NOMO-1 treated with DMSO at 0.1 percent for 48 hours (cell line): ENCODE measurements around the gene RASGRP4.
A peak's percentile ranks its signal among the peaks of the same experiment; 100 is the strongest.

Source experiments
- DNase-seq: peaks from one replicate; lab custom pipeline; 2025; ENCODE audit not compliant: unreplicated experiment; lab: John Stamatoyannopoulos, UW

Gene RASGRP4

DNA sequence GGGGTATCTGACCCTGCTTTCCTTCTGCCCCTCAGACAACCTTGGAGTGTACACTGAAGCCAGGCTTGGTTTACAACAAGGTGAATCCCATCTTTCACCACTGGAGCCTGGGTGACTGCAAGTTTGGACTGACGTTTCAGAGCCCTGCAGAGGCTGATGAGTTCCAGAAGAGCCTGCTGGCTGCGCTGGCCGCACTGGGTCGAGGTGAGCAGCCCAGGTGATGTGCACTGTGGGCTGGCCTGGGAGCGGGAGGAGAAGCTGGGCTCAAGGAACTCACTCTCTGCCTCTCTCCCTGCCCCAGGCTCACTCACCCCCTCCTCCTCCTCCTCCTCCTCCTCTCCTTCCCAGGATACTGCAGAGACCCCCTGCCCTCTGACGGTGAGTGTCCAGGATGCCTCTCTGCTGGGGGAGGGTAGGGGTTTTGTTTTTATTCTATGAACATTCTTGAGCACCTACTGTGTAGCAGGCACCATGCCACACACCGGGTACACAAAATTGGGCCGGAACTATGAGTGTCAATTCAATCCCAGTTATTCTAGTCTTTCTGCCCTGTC, 34.0 kb downstream of the RASGRP4 start:
- DNase-seq: no peak

DNA sequence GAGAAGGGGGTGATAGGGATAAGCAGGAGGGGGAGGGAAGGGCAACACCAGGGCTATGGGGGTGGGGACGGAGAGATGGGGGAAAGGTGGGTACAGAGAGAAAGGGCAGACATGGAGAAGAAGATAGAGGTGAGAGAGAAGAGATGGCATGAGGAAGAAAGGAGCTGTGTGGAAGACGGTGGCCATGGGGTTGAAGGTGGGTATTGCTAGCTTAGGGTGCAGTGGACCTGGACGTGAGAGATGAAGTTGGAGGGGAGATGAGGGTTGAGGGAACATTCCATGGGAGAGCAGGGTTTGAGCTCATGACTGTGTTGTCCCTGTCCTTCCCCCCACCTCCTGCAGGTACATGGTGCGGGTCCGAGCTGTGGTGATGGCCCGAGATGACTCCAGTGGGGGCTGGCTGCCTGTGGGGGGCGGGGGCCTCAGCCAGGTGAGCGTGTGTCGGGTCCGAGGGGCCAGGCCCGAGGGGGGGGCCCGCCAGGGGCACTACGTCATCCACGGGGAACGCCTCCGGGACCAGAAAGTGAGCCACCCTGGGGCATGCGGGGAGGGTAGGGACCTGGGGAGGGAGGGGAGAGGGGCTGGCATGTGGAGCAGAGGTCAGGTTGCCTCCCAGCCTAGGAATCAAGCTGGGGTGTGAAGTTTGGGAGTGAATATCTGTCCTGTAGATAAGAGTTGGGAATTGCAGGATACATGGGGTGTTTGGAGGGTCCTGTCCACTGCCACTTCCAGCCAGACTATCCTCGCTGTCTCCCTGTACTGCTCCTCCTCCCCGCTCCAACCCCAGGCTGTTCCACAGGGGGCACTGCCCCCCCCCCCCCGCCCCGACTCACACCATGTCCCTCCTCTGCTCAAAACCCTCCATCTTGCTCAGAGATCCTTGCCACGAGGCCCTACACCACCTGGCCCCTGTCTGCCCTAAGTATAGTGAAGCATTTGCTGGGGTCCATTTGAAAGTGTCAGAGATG, 35.8 kb downstream of the RASGRP4 start:
- no peak for DNase-seq

DNA sequence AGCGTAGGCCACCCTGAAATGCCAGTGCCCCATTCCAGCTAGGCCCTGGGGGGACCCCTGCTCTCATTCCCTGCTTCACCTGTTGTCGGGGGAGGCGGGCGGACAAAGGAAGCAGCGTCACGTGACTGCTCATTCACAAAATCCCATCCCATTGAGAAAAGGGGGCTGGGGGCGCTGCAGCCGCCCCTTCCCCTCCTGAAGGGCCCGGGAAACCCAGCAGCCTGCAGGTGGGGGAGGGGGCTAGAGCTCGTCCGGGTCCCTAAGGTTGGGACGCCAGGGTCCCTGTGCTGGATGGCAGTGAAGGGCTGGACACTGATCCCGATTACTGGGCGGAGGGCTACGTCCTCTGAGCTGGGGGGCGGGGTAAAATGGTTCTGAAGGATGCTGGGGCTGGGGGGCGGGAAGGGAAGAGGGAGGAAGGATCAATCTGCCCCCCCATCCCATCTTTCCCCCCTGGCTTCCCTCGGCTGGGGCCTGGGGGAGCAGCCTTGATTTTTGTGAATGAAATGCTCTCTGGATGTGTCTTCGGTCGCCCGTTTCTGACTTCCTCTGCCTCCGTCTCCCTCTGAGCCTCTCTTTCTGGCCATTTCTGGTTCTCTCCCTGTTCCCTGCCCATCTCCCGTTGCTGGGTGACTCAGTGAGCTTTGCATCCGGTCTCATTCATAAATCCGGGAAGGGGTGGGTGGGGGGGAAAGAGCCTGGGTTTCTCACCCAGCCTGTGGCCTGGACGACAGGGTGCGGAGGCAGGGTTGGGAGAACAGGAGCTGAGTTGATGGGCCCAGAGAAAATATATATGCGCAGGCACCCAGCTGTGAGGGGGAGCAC, 36.7 kb downstream of the RASGRP4 start:
- DNase-seq: no peak

DNA sequence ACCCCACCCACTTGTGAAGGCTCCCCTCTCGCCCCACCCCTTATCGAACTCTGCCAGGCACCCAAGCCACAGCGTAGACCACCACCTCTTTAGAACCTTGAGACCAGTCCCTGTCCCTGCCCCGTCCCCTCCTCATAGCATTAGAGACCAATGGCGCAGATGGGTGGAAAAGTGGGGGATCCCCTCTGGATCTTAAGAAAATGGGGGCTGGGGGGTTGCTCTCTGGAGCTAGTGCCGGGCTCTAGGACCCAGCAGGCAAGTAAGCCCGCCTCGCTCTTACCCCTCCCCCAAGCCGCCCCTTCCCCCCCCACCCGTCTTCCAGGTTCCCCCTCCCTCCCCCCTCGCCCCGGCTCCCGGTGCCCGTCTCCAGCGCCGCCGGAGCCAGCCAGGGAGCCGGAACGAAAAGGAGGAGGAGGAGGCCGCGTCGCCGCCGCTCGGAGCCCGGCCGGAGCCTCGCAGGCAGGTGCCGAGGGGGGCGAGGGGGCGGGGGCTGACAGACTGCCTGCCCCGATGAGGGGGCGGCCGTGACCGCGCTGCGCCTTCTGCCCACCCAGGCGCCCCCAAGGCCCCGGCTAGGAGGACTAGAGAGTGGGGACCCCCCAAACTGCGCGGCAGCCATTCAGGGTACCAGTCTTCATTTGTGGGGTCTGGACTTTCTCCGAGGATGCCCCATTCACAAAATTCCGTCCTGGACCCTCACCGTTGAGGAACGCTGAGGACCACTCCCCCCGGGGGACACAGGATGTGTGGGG, 37.5 kb downstream of the RASGRP4 start, which contains the start of gene SPRED3:
Gene SPRED3 (plus strand): TSS at position 349 of the 752 bp plus-strand sequence. CDS start 1,606 bp downstream, outside the sequence.
- DNase-seq: no peak

DNA sequence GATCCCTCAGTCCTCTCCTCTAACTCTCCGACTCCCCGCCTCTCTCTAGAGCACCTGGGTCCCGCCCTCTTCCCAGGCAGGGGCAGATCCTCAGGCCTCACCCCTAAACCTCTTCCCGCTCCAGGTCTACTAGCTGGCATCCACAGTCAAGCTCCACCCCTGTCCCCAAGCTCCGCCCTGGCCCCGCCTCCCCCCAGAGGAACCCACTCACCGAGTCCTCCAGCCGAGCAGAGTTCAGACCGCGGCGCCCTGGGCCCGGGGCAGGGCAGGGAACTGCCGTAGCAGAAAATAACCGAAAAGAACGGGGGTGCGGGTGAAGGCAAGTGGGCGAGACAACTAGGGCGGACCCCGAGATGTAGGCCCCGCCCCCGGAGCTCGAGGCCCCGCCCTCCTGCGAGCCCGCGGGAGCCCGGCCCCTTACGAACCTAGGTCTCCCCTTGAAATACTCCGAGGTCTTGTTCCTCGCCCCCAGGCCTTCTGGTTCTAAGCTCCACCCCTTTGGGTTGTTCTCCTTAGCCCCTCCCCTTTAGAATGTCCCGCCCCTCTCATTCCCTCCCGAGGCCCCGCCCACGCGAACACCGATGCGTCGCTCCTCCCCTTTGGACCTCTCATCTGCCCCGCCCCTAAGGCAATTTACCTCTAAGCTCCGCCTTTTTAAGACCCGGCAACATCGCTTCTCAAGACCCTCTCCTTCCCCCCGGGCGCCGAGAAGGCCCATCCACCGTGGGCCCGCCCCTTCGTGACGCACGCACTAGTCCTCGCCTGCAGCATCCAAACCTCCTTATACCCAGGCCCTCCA, 38.3 kb downstream of the RASGRP4 start, which contains the start of gene GGN:
Gene GGN (minus strand): TSS at position 485 of the 799 bp plus-strand sequence. CDS start 773 bp downstream, outside the sequence.
- peak; percentile 62 for DNase-seq

DNA sequence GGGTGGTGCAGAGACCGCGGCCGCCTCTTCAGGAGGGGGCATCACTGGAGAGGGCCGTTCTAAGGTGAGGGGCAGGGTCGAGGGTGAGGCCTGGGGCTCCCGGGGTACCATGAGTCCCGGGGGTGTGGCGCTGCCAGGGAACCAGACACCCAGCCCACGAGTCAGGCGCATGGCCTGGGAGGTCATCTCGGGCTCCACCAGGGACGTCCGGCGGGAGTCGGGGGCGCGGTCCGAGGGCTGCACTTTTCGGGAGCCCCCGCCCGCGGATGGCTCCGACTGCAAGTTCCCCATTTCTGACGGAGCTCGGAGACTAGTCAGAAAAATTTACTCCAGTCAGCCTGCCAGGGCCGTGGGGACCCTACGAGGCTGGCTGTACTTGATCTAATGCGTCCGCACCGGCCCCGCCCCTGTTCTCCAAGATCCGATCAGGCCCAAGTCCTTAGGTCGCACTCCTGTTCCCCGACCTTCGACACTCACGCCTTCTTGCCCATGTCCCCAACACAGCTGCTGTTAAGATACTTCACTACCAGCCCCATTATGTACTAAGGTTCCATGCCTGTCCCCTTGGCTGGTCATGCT, 39.0 kb downstream of the RASGRP4 start:
- peak; percentile 43 for DNase-seq

DNA sequence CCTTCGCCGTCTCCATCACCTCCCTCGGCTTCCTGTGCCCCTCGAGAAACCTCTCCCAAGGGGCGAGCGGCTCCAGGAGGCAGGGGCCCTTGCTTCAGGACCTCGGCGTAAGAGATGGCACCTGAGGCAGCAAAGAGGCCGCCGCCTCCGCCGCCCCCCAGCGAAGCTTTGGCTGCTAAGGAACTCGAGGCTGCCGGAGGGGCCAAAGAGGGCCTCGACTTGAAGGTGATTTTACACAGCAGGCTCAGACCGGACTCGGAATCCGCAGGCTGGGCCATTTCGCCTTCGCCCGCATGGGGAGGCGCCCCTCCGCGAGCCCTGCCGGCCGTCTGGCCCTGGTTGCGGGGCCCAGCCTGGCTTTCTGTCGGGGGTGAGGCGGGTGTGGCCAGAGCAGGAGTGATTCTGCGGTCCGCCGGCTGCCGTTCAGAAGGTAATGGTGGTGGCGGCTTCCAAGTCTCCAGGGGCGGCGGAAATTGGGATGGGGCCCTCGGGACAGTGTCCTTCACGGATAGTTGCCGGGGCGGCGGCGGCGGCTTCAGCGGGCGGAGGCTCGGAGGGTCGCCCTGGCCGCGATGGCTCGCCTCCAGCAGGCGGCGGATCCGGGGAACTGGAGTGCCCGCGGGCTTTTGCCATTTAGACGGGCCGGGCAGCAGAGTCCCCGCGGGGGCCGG, 39.6 kb downstream of the RASGRP4 start:
- no peak for DNase-seq

DNA sequence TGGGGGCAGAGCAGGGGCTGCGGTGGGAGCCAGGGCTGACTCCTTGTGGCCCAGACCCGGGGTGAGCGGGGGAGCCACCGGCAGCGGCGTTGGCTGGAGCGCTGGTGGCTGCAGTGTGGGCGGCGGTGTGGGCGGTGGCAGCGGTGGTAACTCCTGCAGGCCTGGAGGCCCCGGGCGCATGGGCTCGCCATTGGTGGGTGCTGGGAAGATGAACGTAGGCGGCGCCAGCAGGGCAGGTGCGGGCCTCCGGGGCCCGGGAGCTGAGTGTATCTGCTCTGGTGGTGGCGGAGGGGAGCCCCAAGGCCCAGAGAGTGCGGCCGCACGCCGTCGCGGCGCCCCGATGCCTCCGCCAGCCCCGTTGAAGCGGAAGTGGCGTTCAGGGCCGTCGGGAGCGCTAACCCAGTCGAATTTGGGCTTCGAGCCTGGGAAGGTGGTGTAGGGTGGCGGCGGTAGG, 40.2 kb downstream of the RASGRP4 start:
- no peak for DNase-seq

DNA sequence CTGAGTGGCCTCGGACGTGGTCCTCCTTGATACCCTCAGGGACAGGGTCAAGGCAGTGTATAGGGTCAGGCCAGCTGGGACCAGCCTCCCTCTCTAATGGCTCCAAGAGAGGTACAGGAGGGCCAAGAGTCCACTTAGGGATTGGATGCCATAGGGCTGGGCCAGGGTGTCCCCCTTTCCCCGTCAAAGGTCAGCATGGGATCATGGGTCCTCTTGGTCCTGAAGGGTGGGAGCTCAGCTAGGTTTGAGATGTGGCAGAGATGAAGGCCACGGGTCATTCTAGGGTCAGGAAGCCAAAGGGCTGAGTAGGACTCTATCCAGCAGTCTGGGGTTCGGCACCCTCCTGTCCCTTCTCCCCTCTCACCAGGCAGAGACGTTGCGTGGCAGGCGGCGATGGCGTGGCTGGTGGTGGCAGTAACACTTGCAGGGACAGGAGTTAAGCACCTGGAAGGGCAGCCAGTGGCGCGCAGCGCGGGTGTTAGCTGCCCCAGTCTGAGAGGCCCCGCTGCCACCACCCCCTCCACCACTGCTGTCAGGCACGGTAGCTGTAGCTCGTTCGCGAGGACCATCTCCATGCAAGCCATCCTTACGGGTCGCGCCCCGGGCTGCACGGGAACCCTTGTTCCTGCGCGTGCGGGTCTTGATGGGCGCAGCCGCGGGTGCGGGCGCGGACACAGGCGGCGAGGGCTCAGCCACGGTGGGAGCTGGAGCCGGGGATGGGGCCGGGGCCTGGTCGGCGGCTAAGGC, 40.8 kb downstream of the RASGRP4 start:
- no peak for DNase-seq

DNA sequence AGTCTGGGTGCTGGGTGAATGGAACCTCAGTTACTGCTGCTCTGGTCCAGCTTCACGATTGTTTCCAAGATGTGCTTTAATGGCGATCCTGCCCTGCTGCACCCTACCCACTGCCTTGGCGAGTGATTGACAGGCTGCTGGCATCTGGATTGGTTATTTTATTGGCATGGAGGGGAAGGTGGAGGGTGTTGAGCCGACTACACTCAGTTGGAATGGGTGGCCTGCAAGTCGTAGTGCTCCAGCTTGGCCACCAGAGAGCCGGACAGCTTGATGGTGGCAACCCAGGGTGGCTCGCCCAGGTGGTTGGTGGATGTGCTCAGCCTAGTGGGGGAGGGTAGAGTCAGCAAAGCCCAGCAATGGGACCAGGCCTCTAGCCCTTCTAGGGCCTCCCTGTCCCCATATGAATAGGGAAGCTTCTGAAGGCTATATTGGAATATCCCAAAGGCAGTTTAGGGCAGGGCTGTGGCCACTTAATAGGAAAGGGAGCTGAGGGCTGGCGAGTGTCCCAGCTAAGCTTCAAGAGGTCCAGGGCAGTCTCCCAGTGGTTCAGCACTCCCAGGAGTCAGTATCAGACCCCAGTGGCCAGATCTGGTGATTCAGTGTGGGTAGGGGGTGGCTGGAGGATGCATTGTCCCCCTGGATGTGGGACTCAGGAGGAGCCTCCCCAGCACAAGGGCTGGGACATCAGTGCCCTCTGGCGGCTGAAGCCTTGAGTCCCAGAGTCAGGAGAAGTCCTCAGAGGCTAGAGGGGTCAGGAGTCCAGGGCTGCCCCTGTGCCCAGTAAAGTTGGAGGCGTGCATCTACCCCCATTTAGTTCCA, 41.6 kb downstream of the RASGRP4 start:
- no peak for DNase-seq

DNA sequence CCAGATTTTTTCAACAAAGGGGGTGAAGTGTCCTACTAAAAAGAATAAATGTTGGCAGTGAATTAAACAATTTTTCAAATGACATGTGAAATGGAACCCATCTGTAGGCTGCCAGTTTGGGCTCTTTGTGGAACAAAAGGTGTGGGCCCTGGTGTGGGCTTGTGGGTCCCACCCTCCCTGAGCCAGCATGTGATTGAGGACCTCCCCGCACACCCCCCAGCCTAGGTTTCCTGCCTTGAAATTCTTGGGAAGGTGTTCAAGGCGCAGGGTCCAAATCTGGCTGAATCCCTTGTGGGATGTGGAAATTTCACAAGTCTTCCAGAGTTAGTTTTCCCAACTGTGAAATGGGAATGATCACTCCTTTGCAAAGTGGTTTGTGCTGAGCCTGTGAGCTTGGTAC, 42.3 kb downstream of the RASGRP4 start:
- DNase-seq: no peak

DNA sequence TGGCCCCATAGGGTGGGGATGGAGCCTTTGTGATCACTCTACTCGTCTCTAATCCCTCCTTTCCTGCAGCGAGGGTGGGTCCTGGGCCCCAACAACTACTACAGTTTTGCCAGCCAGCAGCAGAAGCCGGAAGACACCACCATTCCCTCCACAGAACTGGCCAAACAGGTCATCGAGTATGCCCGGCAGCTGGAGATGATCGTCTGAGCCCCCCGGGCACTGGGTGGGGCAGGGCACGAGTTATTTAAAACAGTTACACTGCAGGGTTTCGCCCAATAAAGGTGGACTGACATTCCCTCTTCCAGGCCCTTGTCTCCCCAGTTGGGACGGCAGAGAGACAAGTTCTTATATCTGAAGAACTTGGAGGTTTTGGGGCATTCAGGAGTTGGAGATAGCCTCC, 42.8 kb downstream of the RASGRP4 start:
- no peak for DNase-seq

DNA sequence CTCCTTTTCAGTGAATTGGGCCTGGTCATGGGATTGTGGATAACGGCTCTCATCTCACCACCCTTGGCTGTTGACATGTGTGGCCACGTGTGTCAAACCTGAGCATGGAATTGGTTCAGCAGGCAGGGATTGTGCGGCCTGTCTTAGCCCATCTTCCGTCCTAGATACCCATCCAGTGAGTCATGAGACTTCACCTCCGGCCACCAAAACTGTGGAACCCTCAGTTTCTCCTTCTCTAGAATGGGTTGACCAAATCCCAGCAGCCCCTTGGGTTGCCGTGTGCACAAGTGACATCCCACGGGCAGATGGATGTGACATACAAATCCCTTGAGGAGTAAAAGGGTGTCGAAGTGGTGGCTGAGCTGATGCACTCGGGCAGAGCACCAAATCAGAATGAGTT, 44.9 kb downstream of the RASGRP4 start:
- no peak for DNase-seq

DNA sequence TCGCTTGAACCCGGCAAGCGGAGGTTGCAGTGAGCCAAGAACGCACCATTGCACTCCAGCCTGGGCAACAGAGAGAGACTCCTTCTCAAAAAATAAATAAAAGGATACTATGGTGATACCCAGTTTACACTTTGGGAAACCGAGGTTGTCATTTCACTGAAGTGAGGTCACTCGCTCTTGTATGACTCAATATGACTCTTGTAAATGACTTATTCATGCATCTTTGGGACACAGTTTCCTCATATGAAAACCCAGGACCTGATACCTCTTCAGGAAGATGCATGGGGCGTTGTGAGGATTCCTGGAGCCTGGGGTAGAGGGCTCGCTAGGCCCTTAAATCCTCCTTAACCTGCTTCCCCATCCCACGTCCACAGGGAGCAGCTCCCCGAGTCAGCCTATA, 47.2 kb downstream of the RASGRP4 start:
- DNase-seq: no peak

DNA sequence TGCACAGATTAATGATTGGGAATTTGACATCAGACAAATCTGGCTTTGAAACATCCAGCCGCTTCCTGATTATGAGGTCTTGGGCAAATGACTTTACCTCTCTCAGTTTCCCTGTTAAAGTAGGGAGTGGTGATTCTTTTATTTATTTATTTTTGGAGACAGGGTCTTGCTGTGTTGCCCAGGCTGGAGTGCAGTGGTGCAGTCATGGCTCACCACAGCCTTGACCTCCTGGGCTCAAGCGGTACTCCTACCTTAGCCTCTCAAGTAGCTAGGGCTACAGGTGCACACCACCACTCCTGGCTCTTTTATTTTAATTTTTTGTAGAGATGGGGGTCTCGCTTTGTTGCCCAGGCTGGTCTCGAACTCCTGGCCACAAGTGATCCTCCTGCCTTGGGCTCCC, 49.0 kb downstream of the RASGRP4 start:
- no peak for DNase-seq

DNA sequence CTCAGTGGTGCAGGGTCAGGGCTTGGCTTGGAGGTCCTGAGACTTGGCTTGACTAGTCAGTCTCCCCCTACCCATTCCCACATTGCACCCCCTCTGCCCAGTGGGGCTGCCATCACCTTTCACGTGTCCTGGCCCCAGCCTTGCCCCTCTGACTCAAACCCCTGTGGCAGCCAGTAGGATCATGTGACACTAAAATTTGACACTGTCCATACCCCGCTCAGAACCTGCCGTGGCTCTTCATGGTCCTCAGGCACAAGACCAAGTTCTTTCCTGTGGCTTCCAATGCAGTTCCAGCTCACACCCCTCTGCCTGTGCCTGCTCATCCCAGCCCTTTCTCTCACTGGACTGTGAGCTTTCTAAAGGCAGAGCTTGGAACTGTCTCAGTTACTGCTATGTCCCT, 49.4 kb downstream of the RASGRP4 start:
- DNase-seq: no peak

DNA sequence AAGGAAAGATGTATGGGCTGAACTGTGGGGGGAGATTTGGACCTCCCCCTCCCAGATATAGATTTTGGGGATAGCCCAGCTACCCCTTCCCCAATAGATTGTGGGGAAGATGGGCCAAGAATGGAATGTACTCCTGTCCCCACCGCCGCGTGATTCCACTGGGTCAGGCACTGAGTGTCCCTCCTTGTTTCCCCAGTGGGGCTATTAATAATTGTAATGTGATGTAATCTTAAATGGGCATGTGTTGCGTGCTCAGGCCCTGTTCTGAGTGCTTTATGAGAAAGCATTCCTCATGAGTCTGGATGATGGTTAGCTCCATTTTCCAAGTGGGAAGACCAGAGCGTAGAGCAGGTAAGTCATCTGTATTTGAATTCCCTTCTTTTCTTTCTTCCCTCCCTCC, 50.3 kb downstream of the RASGRP4 start:
- no peak for DNase-seq
